Liver (tissue), 9 donors: ENCODE measurements around the gene ARAP1. TPM values are rescaled to one million over a fixed set of nuclear protein-coding genes. Genes with fewer than 3 reads are reported as not detected.

ENCODE experiments used
- DNase-seq: peaks from one replicate; pipeline ENCODE4 v3.0.0-alpha.2; 2017; ENCODE audit warnings: low spot score
- H3K27ac ChIP-seq, 2 donors: one replicate each; pipeline ENCODE4 v1.7.0; 2013; ENCODE audit warnings: inconsistent platforms in 2 of 2, low read length in 2 of 2, control low read depth in 1 of 2, low read depth in 1 of 2, mild to moderate bottlenecking in 1 of 2
- H3K27me3 ChIP-seq, 4 donors: one replicate each; pipeline versions ENCODE4 v1.6.1 to v1.7.0; 2013; ENCODE audit warnings: low read length in 3 of 4, inconsistent platforms in 1 of 4, mild to moderate bottlenecking in 1 of 4, moderate library complexity in 1 of 4; ENCODE audit not compliant: control insufficient read depth in 4 of 4, insufficient read depth in 4 of 4
- H3K36me3 ChIP-seq, 4 donors: one replicate each; pipeline versions ENCODE4 v1.6.1 to v1.7.0; 2013; ENCODE audit warnings: low read length in 3 of 4, mild to moderate bottlenecking in 3 of 4, low read depth in 1 of 4, moderate library complexity in 1 of 4; ENCODE audit not compliant: control insufficient read depth in 4 of 4, insufficient read depth in 3 of 4
- H3K4me1 ChIP-seq, 4 donors: one replicate each; pipeline versions ENCODE4 v1.6.1 to v1.7.0; 2013; ENCODE audit warnings: low read length in 3 of 4, mild to moderate bottlenecking in 3 of 4, moderate library complexity in 1 of 4; ENCODE audit not compliant: control insufficient read depth in 4 of 4, insufficient read depth in 4 of 4
- H3K4me3 ChIP-seq, 3 donors: one replicate each; pipeline versions ENCODE4 v1.6.1 to v1.7.0; 2013; ENCODE audit warnings: low read length in 3 of 3, control low read depth in 1 of 3, low read depth in 1 of 3, mild to moderate bottlenecking in 1 of 3
- H3K9ac ChIP-seq, 2 donors: one replicate each; pipeline ENCODE4 v1.7.0; 2013; ENCODE audit warnings: low read length in 2 of 2, mild to moderate bottlenecking in 2 of 2, moderate library complexity in 2 of 2, control low read depth in 1 of 2, low read depth in 1 of 2
- H3K9me3 ChIP-seq, 4 donors: one replicate each; pipeline versions ENCODE4 v1.6.1 to v1.7.0; 2013; ENCODE audit warnings: low read length in 3 of 4; ENCODE audit not compliant: control insufficient read depth in 4 of 4
- ATF3 ChIP-seq: IDR thresholded peaks from 2 replicates; pipeline ENCODE4 v1.6.1; 2016; ENCODE audit warnings: antibody characterized with exemption
- CTCF ChIP-seq: fragments of 150-350 bp; IDR thresholded peaks from 2 replicates; pipeline ENCODE4 v1.5.1; 2017; ENCODE audit warnings: improper control_type of control experiment, low read depth, low read length; ENCODE audit not compliant: missing input control
- EGR1 ChIP-seq, 2 donors: IDR thresholded peaks; 2 replicates each; pipeline ENCODE4 v1.6.1; 2016 to 2018; ENCODE audit warnings: antibody characterized with exemption in 2 of 2, low read depth in 2 of 2
- FOXA1 ChIP-seq: IDR thresholded peaks from 2 replicates; pipeline ENCODE4 v1.6.1; 2016; ENCODE audit warnings: antibody characterized with exemption
- FOXA2 ChIP-seq: IDR thresholded peaks from 2 replicates; pipeline ENCODE4 v1.6.1; 2016; ENCODE audit warnings: antibody characterized with exemption
- GABPA ChIP-seq, 2 donors: IDR thresholded peaks in 1 of 2; conservative IDR thresholded peaks in 1 of 2; 2 replicates each; pipeline ENCODE4 v1.6.1; 2016; ENCODE audit warnings: antibody characterized with exemption in 2 of 2, mild to moderate bottlenecking in 1 of 2, moderate library complexity in 1 of 2
- HNF4A ChIP-seq, 2 donors: conservative IDR thresholded peaks; 2 replicates each; pipeline ENCODE4 v1.6.1; 2016; ENCODE audit warnings: antibody characterized with exemption in 2 of 2, mild to moderate bottlenecking in 2 of 2
- MAX ChIP-seq: IDR thresholded peaks from 2 replicates; pipeline ENCODE4 v1.6.1; 2016; ENCODE audit warnings: antibody characterized with exemption
- RAD21 ChIP-seq, 2 donors: IDR thresholded peaks; 2 replicates each; pipeline ENCODE4 v1.6.1; 2016; ENCODE audit warnings: antibody characterized with exemption in 2 of 2, mild to moderate bottlenecking in 2 of 2
- REST ChIP-seq: IDR thresholded peaks from 2 replicates; pipeline ENCODE4 v1.6.1; 2016; ENCODE audit warnings: antibody characterized with exemption, mild to moderate bottlenecking
- RXRA ChIP-seq, 2 donors: IDR thresholded peaks; 2 replicates each; pipeline ENCODE4 v1.6.1; 2017 to 2018; ENCODE audit warnings: antibody characterized with exemption in 2 of 2, mild to moderate bottlenecking in 1 of 2
- SP1 ChIP-seq: IDR thresholded peaks from 2 replicates; pipeline ENCODE4 v1.6.1; 2018; ENCODE audit warnings: antibody characterized with exemption, mild to moderate bottlenecking
- TAF1 ChIP-seq: conservative IDR thresholded peaks from 2 replicates; pipeline ENCODE4 v1.6.1; 2016; ENCODE audit warnings: antibody characterized with exemption, mild to moderate bottlenecking
- YY1 ChIP-seq: IDR thresholded peaks from 2 replicates; pipeline ENCODE4 v1.6.1; 2016; ENCODE audit warnings: antibody characterized with exemption, mild to moderate bottlenecking
- WGBS: extraction: QIAGEN DNeasy Blood & Tissue Kit; methylation state at CpG from one replicate; pipeline ENCODE4 v1.1.7; 2013; 5-methylcytosine and 5-hydroxymethylcytosine counted together
- polyA plus RNA-seq, 2 donors: library from polyadenylated mRNA; stranded (reverse) in 1 of 2; unstranded in 1 of 2; fragments of 200-250 nt in 1 of 2; fragments of >200 nt in 1 of 2; fragmentation: Nextera tagmentation in 1 of 2; extraction: Ambion mirVana in 1 of 2; gene quantifications; one replicate each; pipeline versions ENCODE4 v1.2.1 to v1.2.3, GENCODE V29; 2013 to 2015
- total RNA-seq, 2 donors: library from RNA; depleted of rRNA; stranded (reverse); fragments of >200 nt; gene quantifications; one replicate each; pipeline ENCODE4 v1.2.3, GENCODE V29; 2014
- donor health status: healthy.
- donor health status: healthy.
- donor health status: healthy.
- donor health status: healthy.
- donor health status: healthy.

Gene ARAP1
- total and polyA plus RNA-seq, 4 donors: 14.4 to 77.8 (median 43.5) TPM

- WGBS: 86% methylated on average over 8 of the region's 8 CpGs
- Histone ChIP-seq H3K9ac (no peak overlapping the region), H3K27me3 (no peaks in the 10 kb centered on the region), H3K27ac (no peak overlapping the region), H3K36me3 (no peaks in the 10 kb centered on the region), H3K4me1 (no peaks in the 10 kb centered on the region), H3K4me3 (no peak overlapping the region), H3K9me3 (no peaks in the 10 kb centered on the region)
- TF ChIP-seq TAF1 (no peak), HNF4A (conservative IDR thresholded peaks at IDR 0.05) (no peak), EGR1 (IDR thresholded peaks at IDR 0.05; ENCODE audit: low read depth in 2 of 2) (no peak), YY1 (no peak), REST (no peak), MAX (no peak), RXRA (IDR thresholded peaks at IDR 0.05) (no peak), FOXA2 (no peak), ATF3 (no peak)
- no peak for DNase-seq
Measured at GRCh38 chr11:72655014-72655413, 97.2 kb downstream of the ARAP1 start.

GRCh38 chr11:72653649-72654048 lies 98.6 kb downstream of the ARAP1 start:
- no peak for TF ChIP-seq FOXA2
- TF ChIP-seq GABPA (IDR thresholded peaks at IDR 0.05 in 1 of 2, conservative IDR thresholded peaks at IDR 0.05 in 1 of 2): no peak
- Histone ChIP-seq H3K4me1 (no peaks in the 10 kb centered on the region), H3K4me3 (no peak overlapping the region), H3K9me3 (no peaks in the 10 kb centered on the region), H3K27me3 (no peaks in the 10 kb centered on the region), H3K9ac (no peak overlapping the region), H3K27ac (no peak overlapping the region), H3K36me3 (no peaks in the 10 kb centered on the region)
- DNase-seq: no peak
- 78% methylated on average over 3 of the region's 3 CpGs for WGBS

- Histone ChIP-seq H3K27ac (no peak overlapping the region), H3K36me3 (no peaks in the 10 kb centered on the region), H3K4me1 (no peaks in the 10 kb centered on the region), H3K4me3 (no peak overlapping the region), H3K9ac (no peak overlapping the region), H3K27me3 (no peaks in the 10 kb centered on the region), H3K9me3 (no peaks in the 10 kb centered on the region)
- 76% methylated on average over 13 of the region's 13 CpGs for WGBS
- no peak for DNase-seq
- TF ChIP-seq SP1 (no peak), MAX (no peak), RAD21 (IDR thresholded peaks at IDR 0.05) (no peak), RXRA (IDR thresholded peaks at IDR 0.05) (no peak), GABPA (IDR thresholded peaks at IDR 0.05 in 1 of 2, conservative IDR thresholded peaks at IDR 0.05 in 1 of 2) (no peak), FOXA1 (no peak), REST (no peak), CTCF (no peak)
Measured at GRCh38 chr11:72652873-72653630, 99.2 kb downstream of the ARAP1 start.
